Measurements from ENCODE around the gene MYO7B.

DNA sequence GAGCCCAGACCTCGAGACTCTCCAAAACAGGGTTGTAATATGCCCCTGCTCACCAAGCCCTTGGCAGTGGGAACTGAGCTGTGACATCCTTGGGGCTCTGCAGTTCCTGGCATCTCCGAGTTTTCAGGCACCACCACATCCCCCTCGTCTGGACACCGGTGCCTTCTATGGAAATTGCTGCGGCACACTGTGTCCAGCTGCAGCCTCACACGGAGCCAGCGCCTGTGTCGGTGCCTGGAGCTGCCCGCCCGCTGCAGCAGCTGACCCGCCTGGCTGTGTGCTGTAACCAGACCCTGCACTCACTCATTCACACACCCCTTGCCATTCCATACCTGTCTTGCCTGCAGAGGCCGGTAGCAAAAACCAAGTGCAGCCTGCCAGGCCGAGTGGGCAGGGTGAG is 21.0 kb upstream of the MYO7B start:
- no peak for TF ChIP-seq POLR2A (IDR thresholded peaks at IDR 0.05)
- TF ChIP-seq, protein P1, sequence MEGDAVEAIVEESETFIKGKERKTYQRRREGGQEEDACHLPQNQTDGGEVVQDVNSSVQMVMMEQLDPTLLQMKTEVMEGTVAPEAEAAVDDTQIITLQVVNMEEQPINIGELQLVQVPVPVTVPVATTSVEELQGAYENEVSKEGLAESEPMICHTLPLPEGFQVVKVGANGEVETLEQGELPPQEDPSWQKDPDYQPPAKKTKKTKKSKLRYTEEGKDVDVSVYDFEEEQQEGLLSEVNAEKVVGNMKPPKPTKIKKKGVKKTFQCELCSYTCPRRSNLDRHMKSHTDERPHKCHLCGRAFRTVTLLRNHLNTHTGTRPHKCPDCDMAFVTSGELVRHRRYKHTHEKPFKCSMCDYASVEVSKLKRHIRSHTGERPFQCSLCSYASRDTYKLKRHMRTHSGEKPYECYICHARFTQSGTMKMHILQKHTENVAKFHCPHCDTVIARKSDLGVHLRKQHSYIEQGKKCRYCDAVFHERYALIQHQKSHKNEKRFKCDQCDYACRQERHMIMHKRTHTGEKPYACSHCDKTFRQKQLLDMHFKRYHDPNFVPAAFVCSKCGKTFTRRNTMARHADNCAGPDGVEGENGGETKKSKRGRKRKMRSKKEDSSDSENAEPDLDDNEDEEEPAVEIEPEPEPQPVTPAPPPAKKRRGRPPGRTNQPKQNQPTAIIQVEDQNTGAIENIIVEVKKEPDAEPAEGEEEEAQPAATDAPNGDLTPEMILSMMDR (IDR thresholded peaks at IDR 0.05) = no peak

Measured in Peyer's patch (tissue), 4 donors.